Spinal cord (tissue), 10 donors: ENCODE measurements around the gene TMCC1. TPM values are rescaled to one million over a fixed set of nuclear protein-coding genes. Genes with fewer than 3 reads are reported as not detected.

Experiments
- DNase-seq, 6 donors: peaks; one replicate each; pipeline versions ENCODE4 v3.0.0 to v3.0.0-alpha.2; 2013 to 2015; ENCODE audit warnings: low spot score in 6 of 6, low read depth in 4 of 6
- H3K27ac ChIP-seq: one replicate; pipeline ENCODE4 v1.5.1; 2013; ENCODE audit warnings: low read depth, low read length, control low read depth
- H3K27me3 ChIP-seq: one replicate; pipeline ENCODE4 v1.6.1; 2013; ENCODE audit warnings: low read length; ENCODE audit not compliant: control insufficient read depth, insufficient read depth
- H3K36me3 ChIP-seq: one replicate; pipeline ENCODE4 v1.6.1; 2013; ENCODE audit warnings: low read length; ENCODE audit not compliant: control insufficient read depth, insufficient read depth
- H3K4me1 ChIP-seq: one replicate; pipeline ENCODE4 v1.6.1; 2013; ENCODE audit warnings: low read length; ENCODE audit not compliant: control insufficient read depth, insufficient read depth
- H3K4me3 ChIP-seq: one replicate; pipeline ENCODE4 v1.5.1; 2013; ENCODE audit warnings: low read depth, low read length, control low read depth
- H3K9me3 ChIP-seq: one replicate; pipeline ENCODE4 v1.6.1; 2013; ENCODE audit warnings: low read length; ENCODE audit not compliant: control insufficient read depth, insufficient read depth
- WGBS: methylation state at CpG from one replicate; pipeline ENCODE4 v1.1.5; 2013; ENCODE audit warnings: missing lambda C conversion rate; ENCODE audit not compliant: insufficient coverage; 5-methylcytosine and 5-hydroxymethylcytosine counted together
- polyA plus RNA-seq, 2 donors: library from polyadenylated mRNA; unstranded; fragments of 120-200 nt; gene quantifications; one replicate each; pipeline ENCODE4 v1.2.1, GENCODE V29; 2013; ENCODE audit not compliant: insufficient read length in 2 of 2
- total RNA-seq, 2 donors: library from RNA; depleted of rRNA in 1 of 2; stranded (reverse); fragments of 120-200 nt in 1 of 2; fragments of >200 nt in 1 of 2; gene quantifications; one replicate each; pipeline versions ENCODE4 v1.2.3 to v1.2.4, GENCODE V29; 2013 to 2014
- donor health status: healthy.

The TMCC1 gene
- total and polyA plus RNA-seq, 4 donors: 34.1 to 49.1 (median 44.4) TPM

DNA sequence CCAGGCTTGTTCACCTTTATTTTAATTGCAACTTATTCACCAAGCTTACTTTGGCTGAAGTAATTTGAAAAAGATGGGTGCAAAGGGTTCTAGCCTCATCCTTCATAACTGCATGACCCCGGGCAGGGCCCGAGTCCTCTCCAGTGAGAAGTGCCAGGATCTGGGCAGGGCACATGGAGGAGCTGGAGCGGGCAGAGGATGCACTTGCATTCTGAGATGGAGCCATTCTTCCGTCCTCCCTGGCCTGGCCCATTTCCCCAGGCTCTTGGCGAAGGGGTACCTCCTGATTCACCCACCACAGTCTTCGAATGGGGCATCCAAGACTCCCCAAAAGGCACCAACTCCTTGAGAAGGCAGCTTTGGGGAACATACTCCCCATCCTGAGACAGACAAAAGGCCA is 264.5 kb downstream of the TMCC1 start:
- no peaks in the 10 kb centered on the region for H3K9me3 ChIP-seq
- H3K36me3 ChIP-seq: no peaks in the 10 kb centered on the region
- WGBS: 78% methylated on average over 5 of the region's 6 CpGs
- H3K27ac ChIP-seq: no peak overlapping the region
- no peaks in the 10 kb centered on the region for H3K27me3 ChIP-seq
- H3K4me3 ChIP-seq: no peak overlapping the region
- DNase-seq: no peak
- peaks cover 42% of the 10 kb centered on the region for H3K4me1 ChIP-seq

DNA sequence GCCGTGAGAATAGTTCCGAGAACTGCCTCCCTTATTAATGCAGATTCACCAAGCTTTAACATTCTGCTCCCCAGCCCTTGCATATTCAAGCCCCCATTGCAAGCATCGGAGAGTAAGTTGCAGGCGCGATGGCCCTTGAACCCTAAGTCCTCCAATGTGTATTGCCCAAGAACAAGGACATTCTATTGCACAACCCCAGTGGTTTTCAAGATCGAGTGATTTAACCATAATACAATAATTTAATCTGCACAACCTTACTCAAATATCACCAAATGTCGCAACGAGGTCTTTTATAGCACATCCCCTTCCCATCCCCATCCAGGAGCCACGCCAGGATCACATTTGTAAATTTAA is 265.4 kb downstream of the TMCC1 start:
- 11% methylated on average over 5 of the region's 9 CpGs for WGBS
- H3K36me3 ChIP-seq: no peaks in the 10 kb centered on the region
- peaks cover 50% of the 10 kb centered on the region for H3K4me1 ChIP-seq
- H3K27ac ChIP-seq: peak overlapping the region; percentile 87
- no peak for DNase-seq
- H3K27me3 ChIP-seq: no peaks in the 10 kb centered on the region
- no peaks in the 10 kb centered on the region for H3K9me3 ChIP-seq
- peak overlapping the region; percentile 32 for H3K4me3 ChIP-seq

DNA sequence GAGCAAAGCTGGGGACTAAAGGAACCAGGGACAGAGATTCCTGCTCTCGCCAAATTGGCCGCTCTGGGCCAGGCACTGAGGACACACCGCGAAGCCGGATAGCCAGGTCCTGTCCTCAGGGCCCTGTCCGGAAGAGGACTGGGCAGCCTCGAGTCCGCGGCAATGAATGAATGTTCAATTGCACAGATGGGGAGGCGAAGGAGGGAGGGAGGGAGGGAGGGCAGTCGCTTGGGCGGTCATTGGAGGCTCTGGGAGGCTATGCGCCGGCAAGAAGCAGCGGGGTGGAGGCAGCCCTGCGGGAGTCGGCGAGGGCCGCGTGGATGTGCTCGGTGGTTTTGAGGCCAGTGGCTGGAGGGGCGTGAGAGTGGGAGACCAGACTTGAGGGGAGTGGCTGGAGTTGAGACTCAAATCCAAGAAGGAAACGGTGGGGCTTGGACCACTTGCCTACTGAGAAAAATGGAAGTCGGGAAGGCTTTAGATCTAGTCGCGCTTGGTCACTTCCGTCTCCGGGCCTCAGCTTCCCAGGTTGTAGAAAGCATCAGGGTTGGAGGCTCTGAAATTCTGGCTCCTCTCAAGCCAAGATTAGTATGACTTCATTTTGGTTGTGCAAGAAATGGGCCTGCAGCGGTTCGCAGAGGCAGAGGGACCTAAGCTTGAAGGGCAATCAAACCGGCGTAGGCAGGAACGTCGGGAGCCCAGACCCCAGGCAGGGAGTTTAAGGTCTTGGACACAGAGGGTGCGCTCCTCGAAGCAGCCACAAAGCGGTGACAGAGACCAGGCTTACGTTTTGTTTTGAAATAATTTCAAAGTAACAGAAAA is 266.0 kb downstream of the TMCC1 start:
- 8% methylated on average over 38 of the region's 38 CpGs for WGBS

GRCh38 chr3:129626744-129627349 is 266.7 kb downstream of the TMCC1 start:
- Histone ChIP-seq H3K4me3 (peak overlapping the region; percentile 44), H3K36me3 (no peaks in the 10 kb centered on the region), H3K4me1 (peaks cover 60% of the 10 kb centered on the region), H3K9me3 (no peaks in the 10 kb centered on the region), H3K27ac (peak overlapping the region; percentile 87), H3K27me3 (no peaks in the 10 kb centered on the region)
- 1% methylated on average over 49 of the region's 49 CpGs for WGBS
- DNase-seq: peak in 2 of 6 donors; percentile 28 to 71

More for the DNA sequence above, 266.0 kb downstream of the TMCC1 start:
- Histone ChIP-seq H3K36me3 (no peaks in the 10 kb centered on the region), H3K4me3 (peak overlapping the region; percentile 44), H3K27me3 (no peaks in the 10 kb centered on the region), H3K27ac (peak overlapping the region; percentile 87), H3K9me3 (no peaks in the 10 kb centered on the region), H3K4me1 (peaks cover 54% of the 10 kb centered on the region)
- peak; percentile 54 to 95 (median 65) for DNase-seq

- H3K4me3 ChIP-seq: no peak overlapping the region
- WGBS: 90% methylated on average over 8 of the region's 12 CpGs
- DNase-seq: no peak
- peaks cover 66% of the 10 kb centered on the region for H3K4me1 ChIP-seq
- no peaks in the 10 kb centered on the region for H3K9me3 ChIP-seq
- H3K27ac ChIP-seq: peak overlapping the region; percentile 33
- H3K27me3 ChIP-seq: no peaks in the 10 kb centered on the region
- no peaks in the 10 kb centered on the region for H3K36me3 ChIP-seq
Measured at GRCh38 chr3:129625072-129625874, 268.2 kb downstream of the TMCC1 start.

DNA sequence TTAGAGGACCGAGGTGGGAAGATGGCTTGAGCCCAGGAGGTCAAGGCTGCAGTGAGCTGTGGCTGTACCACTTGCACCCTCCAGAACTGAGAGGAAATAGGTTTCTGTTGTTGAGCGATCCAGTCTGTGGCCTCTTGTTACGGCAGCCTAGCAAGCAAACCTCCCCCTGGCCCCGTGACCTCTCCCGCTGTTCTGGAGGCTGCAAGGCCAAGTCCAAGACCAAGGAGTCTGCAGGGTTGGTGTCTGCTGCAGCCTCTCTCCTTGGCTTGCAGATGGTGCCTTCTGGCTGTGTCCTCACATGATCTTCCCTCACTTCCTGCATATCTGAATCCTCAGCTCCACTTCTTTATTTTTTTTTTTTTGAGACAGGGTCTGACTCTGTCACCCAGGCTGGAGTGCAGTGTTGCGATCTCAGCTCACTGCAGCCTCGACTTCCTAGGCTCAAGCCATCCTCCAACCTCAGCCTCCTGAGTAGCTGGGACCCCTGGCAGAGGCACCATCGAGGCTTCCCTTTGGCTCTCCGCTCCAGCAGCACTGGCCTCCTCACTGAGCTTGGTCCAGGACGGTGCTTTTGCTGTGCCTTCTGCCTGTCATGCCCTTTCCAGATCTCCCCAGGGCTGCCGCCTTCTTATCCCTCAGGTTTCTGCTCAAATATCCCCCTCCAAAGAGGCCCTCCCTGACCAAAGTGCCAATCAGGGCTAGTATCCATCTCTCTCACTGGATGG is 269.0 kb downstream of the TMCC1 start:
- 89% methylated on average over 11 of the region's 11 CpGs for WGBS
- Histone ChIP-seq H3K4me1 (peaks cover 71% of the 10 kb centered on the region), H3K4me3 (no peak overlapping the region), H3K9me3 (no peaks in the 10 kb centered on the region), H3K27ac (no peak overlapping the region), H3K27me3 (no peaks in the 10 kb centered on the region), H3K36me3 (no peaks in the 10 kb centered on the region)
- no peak for DNase-seq

GRCh38 chr3:129623447-129624118 is 269.9 kb downstream of the TMCC1 start:
- peaks cover 79% of the 10 kb centered on the region for H3K4me1 ChIP-seq
- WGBS: 51% methylated on average over 11 of the region's 17 CpGs
- no peaks in the 10 kb centered on the region for H3K36me3 ChIP-seq
- DNase-seq: peak in 1 of 6 donors; percentile 66
- no peaks in the 10 kb centered on the region for H3K9me3 ChIP-seq
- H3K4me3 ChIP-seq: no peak overlapping the region
- H3K27me3 ChIP-seq: no peaks in the 10 kb centered on the region
- peak overlapping the region; percentile 76 for H3K27ac ChIP-seq

DNA sequence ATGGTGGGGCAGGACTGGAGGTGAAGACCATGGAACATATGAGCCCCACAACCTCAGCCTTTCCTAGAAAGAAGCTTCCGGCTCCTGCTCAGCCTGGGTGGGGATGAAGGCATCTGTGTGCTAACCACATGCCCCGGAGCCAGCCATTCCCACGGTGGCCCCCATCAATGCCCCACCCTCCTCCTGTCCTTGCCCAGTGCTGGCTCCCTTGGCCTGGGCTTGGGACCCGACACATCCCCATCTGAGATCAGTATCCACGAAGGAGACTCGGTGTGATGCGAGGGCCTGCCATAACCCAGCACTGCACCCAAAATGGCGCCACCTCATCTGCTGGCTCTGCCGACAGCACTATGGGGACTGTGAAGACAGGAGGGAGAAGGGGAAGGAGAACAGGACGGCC is 270.6 kb downstream of the TMCC1 start:
- DNase-seq: no peak
- no peaks in the 10 kb centered on the region for H3K36me3 ChIP-seq
- no peaks in the 10 kb centered on the region for H3K27me3 ChIP-seq
- 95% methylated on average over 7 of the region's 10 CpGs for WGBS
- H3K4me3 ChIP-seq: no peak overlapping the region
- peak overlapping the region; percentile 76 for H3K27ac ChIP-seq
- H3K9me3 ChIP-seq: no peaks in the 10 kb centered on the region
- H3K4me1 ChIP-seq: peaks cover 74% of the 10 kb centered on the region
